ENCODE data around the gene RECK.

- TF ChIP-seq, protein P1, sequence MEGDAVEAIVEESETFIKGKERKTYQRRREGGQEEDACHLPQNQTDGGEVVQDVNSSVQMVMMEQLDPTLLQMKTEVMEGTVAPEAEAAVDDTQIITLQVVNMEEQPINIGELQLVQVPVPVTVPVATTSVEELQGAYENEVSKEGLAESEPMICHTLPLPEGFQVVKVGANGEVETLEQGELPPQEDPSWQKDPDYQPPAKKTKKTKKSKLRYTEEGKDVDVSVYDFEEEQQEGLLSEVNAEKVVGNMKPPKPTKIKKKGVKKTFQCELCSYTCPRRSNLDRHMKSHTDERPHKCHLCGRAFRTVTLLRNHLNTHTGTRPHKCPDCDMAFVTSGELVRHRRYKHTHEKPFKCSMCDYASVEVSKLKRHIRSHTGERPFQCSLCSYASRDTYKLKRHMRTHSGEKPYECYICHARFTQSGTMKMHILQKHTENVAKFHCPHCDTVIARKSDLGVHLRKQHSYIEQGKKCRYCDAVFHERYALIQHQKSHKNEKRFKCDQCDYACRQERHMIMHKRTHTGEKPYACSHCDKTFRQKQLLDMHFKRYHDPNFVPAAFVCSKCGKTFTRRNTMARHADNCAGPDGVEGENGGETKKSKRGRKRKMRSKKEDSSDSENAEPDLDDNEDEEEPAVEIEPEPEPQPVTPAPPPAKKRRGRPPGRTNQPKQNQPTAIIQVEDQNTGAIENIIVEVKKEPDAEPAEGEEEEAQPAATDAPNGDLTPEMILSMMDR (IDR thresholded peaks at IDR 0.05 in 4 of 5, conservative IDR thresholded peaks at IDR 0.05 in 1 of 5) = no peak
- TF ChIP-seq POLR2A (IDR thresholded peaks at IDR 0.05) = no peak
Observed at GRCh38 chr9:36007852-36008251, 28.9 kb upstream of the RECK start.
